ENCODE results near the gene IQCM.

- TF ChIP-seq GATA2 (IDR thresholded peaks at IDR 0.05; ENCODE audit: low read depth, low read length) (no peak), GATA3 (IDR thresholded peaks at IDR 0.05; ENCODE audit: low read depth, low read length) (no peak)
Measured at GRCh38 chr4:149735796-149736195, 79.8 kb downstream of the IQCM start.
